ENCODE measurements around the gene GFPT2.

- no peak for TF ChIP-seq POLR2A (IDR thresholded peaks at IDR 0.05; ENCODE audit: low read length)
- TF ChIP-seq, protein P1, sequence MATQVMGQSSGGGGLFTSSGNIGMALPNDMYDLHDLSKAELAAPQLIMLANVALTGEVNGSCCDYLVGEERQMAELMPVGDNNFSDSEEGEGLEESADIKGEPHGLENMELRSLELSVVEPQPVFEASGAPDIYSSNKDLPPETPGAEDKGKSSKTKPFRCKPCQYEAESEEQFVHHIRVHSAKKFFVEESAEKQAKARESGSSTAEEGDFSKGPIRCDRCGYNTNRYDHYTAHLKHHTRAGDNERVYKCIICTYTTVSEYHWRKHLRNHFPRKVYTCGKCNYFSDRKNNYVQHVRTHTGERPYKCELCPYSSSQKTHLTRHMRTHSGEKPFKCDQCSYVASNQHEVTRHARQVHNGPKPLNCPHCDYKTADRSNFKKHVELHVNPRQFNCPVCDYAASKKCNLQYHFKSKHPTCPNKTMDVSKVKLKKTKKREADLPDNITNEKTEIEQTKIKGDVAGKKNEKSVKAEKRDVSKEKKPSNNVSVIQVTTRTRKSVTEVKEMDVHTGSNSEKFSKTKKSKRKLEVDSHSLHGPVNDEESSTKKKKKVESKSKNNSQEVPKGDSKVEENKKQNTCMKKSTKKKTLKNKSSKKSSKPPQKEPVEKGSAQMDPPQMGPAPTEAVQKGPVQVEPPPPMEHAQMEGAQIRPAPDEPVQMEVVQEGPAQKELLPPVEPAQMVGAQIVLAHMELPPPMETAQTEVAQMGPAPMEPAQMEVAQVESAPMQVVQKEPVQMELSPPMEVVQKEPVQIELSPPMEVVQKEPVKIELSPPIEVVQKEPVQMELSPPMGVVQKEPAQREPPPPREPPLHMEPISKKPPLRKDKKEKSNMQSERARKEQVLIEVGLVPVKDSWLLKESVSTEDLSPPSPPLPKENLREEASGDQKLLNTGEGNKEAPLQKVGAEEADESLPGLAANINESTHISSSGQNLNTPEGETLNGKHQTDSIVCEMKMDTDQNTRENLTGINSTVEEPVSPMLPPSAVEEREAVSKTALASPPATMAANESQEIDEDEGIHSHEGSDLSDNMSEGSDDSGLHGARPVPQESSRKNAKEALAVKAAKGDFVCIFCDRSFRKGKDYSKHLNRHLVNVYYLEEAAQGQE (IDR thresholded peaks at IDR 0.05): no peak
- no peak for TF ChIP-seq CHD2 (IDR thresholded peaks at IDR 0.05; ENCODE audit: low read length, partially characterized antibody)
- TF ChIP-seq CTCF (IDR thresholded peaks at IDR 0.05): no peak
- TF ChIP-seq, protein P2, sequence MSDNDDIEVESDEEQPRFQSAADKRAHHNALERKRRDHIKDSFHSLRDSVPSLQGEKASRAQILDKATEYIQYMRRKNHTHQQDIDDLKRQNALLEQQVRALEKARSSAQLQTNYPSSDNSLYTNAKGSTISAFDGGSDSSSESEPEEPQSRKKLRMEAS (IDR thresholded peaks at IDR 0.05): no peak
- no peak for TF ChIP-seq CBX8 (IDR thresholded peaks at IDR 0.05)
- TF ChIP-seq EP300 (IDR thresholded peaks at IDR 0.05): no peak
- TF ChIP-seq, protein P3, sequence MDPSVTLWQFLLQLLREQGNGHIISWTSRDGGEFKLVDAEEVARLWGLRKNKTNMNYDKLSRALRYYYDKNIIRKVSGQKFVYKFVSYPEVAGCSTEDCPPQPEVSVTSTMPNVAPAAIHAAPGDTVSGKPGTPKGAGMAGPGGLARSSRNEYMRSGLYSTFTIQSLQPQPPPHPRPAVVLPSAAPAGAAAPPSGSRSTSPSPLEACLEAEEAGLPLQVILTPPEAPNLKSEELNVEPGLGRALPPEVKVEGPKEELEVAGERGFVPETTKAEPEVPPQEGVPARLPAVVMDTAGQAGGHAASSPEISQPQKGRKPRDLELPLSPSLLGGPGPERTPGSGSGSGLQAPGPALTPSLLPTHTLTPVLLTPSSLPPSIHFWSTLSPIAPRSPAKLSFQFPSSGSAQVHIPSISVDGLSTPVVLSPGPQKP (IDR thresholded peaks at IDR 0.05; ENCODE audit: low read depth, low read length): no peak
- no peak for TF ChIP-seq E2F6 (IDR thresholded peaks at IDR 0.05; ENCODE audit: borderline replicate concordance, low read depth)
- TF ChIP-seq JUN (IDR thresholded peaks at IDR 0.05): no peak
- no peak for TF ChIP-seq RFX5 (IDR thresholded peaks at IDR 0.05)
- TF ChIP-seq HDAC2 (IDR thresholded peaks at IDR 0.05): no peak
- no peak for TF ChIP-seq RCOR1 (IDR thresholded peaks at IDR 0.05; ENCODE audit: low read depth, low read length)
- TF ChIP-seq ESRRA (IDR thresholded peaks at IDR 0.05; ENCODE audit: borderline replicate concordance, low read length): no peak
Observed at GRCh38 chr5:180360078-180360957, 7.2 kb upstream of the GFPT2 start.
